ENCODE measurements around the gene GSG1L.

Gene GSG1L

GRCh38 chr16:27983244-27983643, 80.3 kb downstream of the GSG1L start:
- no peak overlapping the region for H3K14ac ChIP-seq (ENCODE audit: low read length in 2 of 2)
- no peak overlapping the region for H3K18ac ChIP-seq (ENCODE audit: low read depth in 1 of 2, low read length in 2 of 2)
- peaks cover 0 to 15% of the 10 kb centered on the region in 2 experiments for H3K27me3 ChIP-seq (ENCODE audit: control insufficient read depth in 1 of 2, insufficient read depth in 1 of 2, low read length in 2 of 2)
- no peak overlapping the region for H3K4me2 ChIP-seq (ENCODE audit: low read length, poor library complexity, severe bottlenecking)
- no peaks in the 10 kb centered on the region for H3K36me3 ChIP-seq (ENCODE audit: control insufficient read depth in 1 of 2, insufficient read depth in 2 of 2, low read depth in 1 of 2, low read length in 2 of 2)
- H2AFZ ChIP-seq (ENCODE audit: low read depth, low read length): no peak overlapping the region
- H2BK5ac ChIP-seq (ENCODE audit: low read depth, low read length, poor library complexity, severe bottlenecking): no peak overlapping the region
- H3K4ac ChIP-seq (ENCODE audit: low read depth in 1 of 2, low read length in 2 of 2): no peak overlapping the region
- H3K9ac ChIP-seq (ENCODE audit: low read length): no peak overlapping the region
- no peaks in the 10 kb centered on the region for H3K79me1 ChIP-seq (replicated peaks; ENCODE audit: low read length, poor library complexity, severe bottlenecking)
- H3K27ac ChIP-seq (ENCODE audit: low read length, poor library complexity, severe bottlenecking): no peak overlapping the region
- no peak overlapping the region for H2BK120ac ChIP-seq (ENCODE audit: low read depth, low read length)
- WGBS: 0% methylated on average over 1 of the region's 2 CpGs
- H3K4me1 ChIP-seq (ENCODE audit: control insufficient read depth, insufficient read depth, low read depth, low read length): no peaks in the 10 kb centered on the region
- no peak overlapping the region for H3K4me3 ChIP-seq (ENCODE audit: insufficient read depth in 1 of 2, low read depth in 1 of 2, low read length in 2 of 2)
- H4K91ac ChIP-seq (ENCODE audit: low read length): no peak overlapping the region
- H2BK12ac ChIP-seq (ENCODE audit: low read length in 2 of 2): no peak overlapping the region
- no peak overlapping the region for H3K23ac ChIP-seq (ENCODE audit: low read length in 2 of 2)
- no peak overlapping the region for H4K8ac ChIP-seq (ENCODE audit: low read length)
- no peak overlapping the region for H2BK15ac ChIP-seq (ENCODE audit: low read depth, poor library complexity, severe bottlenecking)
- DNase-seq: no peak
- no peak overlapping the region for H2AK5ac ChIP-seq (ENCODE audit: low read length, severe bottlenecking)
- no peaks in the 10 kb centered on the region for H3K9me3 ChIP-seq (ENCODE audit: control insufficient read depth, low read length)

- H3K4me1 ChIP-seq (ENCODE audit: control insufficient read depth, insufficient read depth, low read depth, low read length): no peaks in the 10 kb centered on the region
- no peak overlapping the region for H2BK5ac ChIP-seq (ENCODE audit: low read depth, low read length, poor library complexity, severe bottlenecking)
- no peak overlapping the region for H3K27ac ChIP-seq (ENCODE audit: low read length, poor library complexity, severe bottlenecking)
- 85% methylated on average over 5 of the region's 5 CpGs for WGBS
- H4K8ac ChIP-seq (ENCODE audit: low read length): no peak overlapping the region
- no peak overlapping the region for H4K91ac ChIP-seq (ENCODE audit: low read length)
- no peak overlapping the region for H3K4me2 ChIP-seq (ENCODE audit: low read length, poor library complexity, severe bottlenecking)
- H2AK5ac ChIP-seq (ENCODE audit: low read length, severe bottlenecking): no peak overlapping the region
- H3K36me3 ChIP-seq (ENCODE audit: control insufficient read depth in 1 of 2, insufficient read depth in 2 of 2, low read depth in 1 of 2, low read length in 2 of 2): no peaks in the 10 kb centered on the region
- H3K4ac ChIP-seq (ENCODE audit: low read depth in 1 of 2, low read length in 2 of 2): no peak overlapping the region
- no peak overlapping the region for H2AFZ ChIP-seq (ENCODE audit: low read depth, low read length)
- no peak overlapping the region for H3K4me3 ChIP-seq (ENCODE audit: insufficient read depth in 1 of 2, low read depth in 1 of 2, low read length in 2 of 2)
- H2BK15ac ChIP-seq (ENCODE audit: low read depth, poor library complexity, severe bottlenecking): no peak overlapping the region
- no peak overlapping the region for H3K23ac ChIP-seq (ENCODE audit: low read length in 2 of 2)
- no peaks in the 10 kb centered on the region for H3K9me3 ChIP-seq (ENCODE audit: control insufficient read depth, low read length)
- H3K18ac ChIP-seq (ENCODE audit: low read depth in 1 of 2, low read length in 2 of 2): no peak overlapping the region
- H3K14ac ChIP-seq (ENCODE audit: low read length in 2 of 2): no peak overlapping the region
- H3K9ac ChIP-seq (ENCODE audit: low read length): no peak overlapping the region
- H2BK120ac ChIP-seq (ENCODE audit: low read depth, low read length): no peak overlapping the region
- DNase-seq: no peak
- H2BK12ac ChIP-seq (ENCODE audit: low read length in 2 of 2): no peak overlapping the region
- H3K79me1 ChIP-seq (replicated peaks; ENCODE audit: low read length, poor library complexity, severe bottlenecking): no peaks in the 10 kb centered on the region
- H3K27me3 ChIP-seq (ENCODE audit: control insufficient read depth in 1 of 2, insufficient read depth in 1 of 2, low read length in 2 of 2): peaks cover 0 to 15% of the 10 kb centered on the region in 2 experiments
These were observed 81.3 kb downstream of the GSG1L start for GRCh38 chr16:27982184-27982583.

- H4K8ac ChIP-seq (ENCODE audit: low read length): no peak overlapping the region
- H2BK12ac ChIP-seq (ENCODE audit: low read length in 2 of 2): no peak overlapping the region
- WGBS: 58% methylated on average over 6 of the region's 9 CpGs
- no peaks in the 10 kb centered on the region for H3K9me3 ChIP-seq (ENCODE audit: control insufficient read depth, low read length)
- no peaks in the 10 kb centered on the region for H3K36me3 ChIP-seq (ENCODE audit: control insufficient read depth in 1 of 2, insufficient read depth in 2 of 2, low read depth in 1 of 2, low read length in 2 of 2)
- H3K27me3 ChIP-seq (ENCODE audit: control insufficient read depth in 1 of 2, insufficient read depth in 1 of 2, low read length in 2 of 2): peaks cover 0 to 25% of the 10 kb centered on the region in 2 experiments
- H2BK15ac ChIP-seq (ENCODE audit: low read depth, poor library complexity, severe bottlenecking): no peak overlapping the region
- no peak overlapping the region for H3K18ac ChIP-seq (ENCODE audit: low read depth in 1 of 2, low read length in 2 of 2)
- no peak overlapping the region for H3K23ac ChIP-seq (ENCODE audit: low read length in 2 of 2)
- no peak overlapping the region for H2BK120ac ChIP-seq (ENCODE audit: low read depth, low read length)
- H2BK5ac ChIP-seq (ENCODE audit: low read depth, low read length, poor library complexity, severe bottlenecking): no peak overlapping the region
- DNase-seq: no peak
- H4K91ac ChIP-seq (ENCODE audit: low read length): no peak overlapping the region
- no peak overlapping the region for H3K14ac ChIP-seq (ENCODE audit: low read length in 2 of 2)
- H2AFZ ChIP-seq (ENCODE audit: low read depth, low read length): no peak overlapping the region
- no peak overlapping the region for H3K9ac ChIP-seq (ENCODE audit: low read length)
- no peak overlapping the region for H3K27ac ChIP-seq (ENCODE audit: low read length, poor library complexity, severe bottlenecking)
- H3K4me2 ChIP-seq (ENCODE audit: low read length, poor library complexity, severe bottlenecking): no peak overlapping the region
- H3K4me1 ChIP-seq (ENCODE audit: control insufficient read depth, insufficient read depth, low read depth, low read length): no peaks in the 10 kb centered on the region
- H3K4ac ChIP-seq (ENCODE audit: low read depth in 1 of 2, low read length in 2 of 2): no peak overlapping the region
- no peak overlapping the region for H2AK5ac ChIP-seq (ENCODE audit: low read length, severe bottlenecking)
- H3K79me1 ChIP-seq (replicated peaks; ENCODE audit: low read length, poor library complexity, severe bottlenecking): no peaks in the 10 kb centered on the region
- H3K4me3 ChIP-seq (ENCODE audit: insufficient read depth in 1 of 2, low read depth in 1 of 2, low read length in 2 of 2): no peak overlapping the region
These were observed 82.4 kb downstream of the GSG1L start for GRCh38 chr16:27980919-27981700.

GRCh38 chr16:27980076-27980775, 83.3 kb downstream of the GSG1L start:
- Histone ChIP-seq H3K36me3 (ENCODE audit: control insufficient read depth in 1 of 2, insufficient read depth in 2 of 2, low read depth in 1 of 2, low read length in 2 of 2) (no peaks in the 10 kb centered on the region), H3K4me3 (ENCODE audit: insufficient read depth in 1 of 2, low read depth in 1 of 2, low read length in 2 of 2) (no peak overlapping the region), H3K4me2 (ENCODE audit: low read length, poor library complexity, severe bottlenecking) (no peak overlapping the region), H3K4me1 (ENCODE audit: control insufficient read depth, insufficient read depth, low read depth, low read length) (no peaks in the 10 kb centered on the region), H3K23ac (ENCODE audit: low read length in 2 of 2) (no peak overlapping the region), H3K79me1 (replicated peaks; ENCODE audit: low read length, poor library complexity, severe bottlenecking) (no peaks in the 10 kb centered on the region), H3K27me3 (ENCODE audit: control insufficient read depth in 1 of 2, insufficient read depth in 1 of 2, low read length in 2 of 2) (peaks cover 0 to 30% of the 10 kb centered on the region in 2 experiments), H2BK15ac (ENCODE audit: low read depth, poor library complexity, severe bottlenecking) (no peak overlapping the region), H3K4ac (ENCODE audit: low read depth in 1 of 2, low read length in 2 of 2) (no peak overlapping the region), H2BK120ac (ENCODE audit: low read depth, low read length) (no peak overlapping the region), H3K18ac (ENCODE audit: low read depth in 1 of 2, low read length in 2 of 2) (no peak overlapping the region), H3K9ac (ENCODE audit: low read length) (no peak overlapping the region), H3K9me3 (ENCODE audit: control insufficient read depth, low read length) (no peaks in the 10 kb centered on the region), H3K14ac (ENCODE audit: low read length in 2 of 2) (no peak overlapping the region), H2AK5ac (ENCODE audit: low read length, severe bottlenecking) (no peak overlapping the region), H4K8ac (ENCODE audit: low read length) (no peak overlapping the region), H2AFZ (ENCODE audit: low read depth, low read length) (no peak overlapping the region), H4K91ac (ENCODE audit: low read length) (no peak overlapping the region), H2BK5ac (ENCODE audit: low read depth, low read length, poor library complexity, severe bottlenecking) (no peak overlapping the region), H3K27ac (ENCODE audit: low read length, poor library complexity, severe bottlenecking) (no peak overlapping the region), H2BK12ac (ENCODE audit: low read length in 2 of 2) (no peak overlapping the region)
- WGBS: 70% methylated on average over 11 of the region's 11 CpGs
- no peak for DNase-seq
